GM23338 (cell line): Measurements from ENCODE around the gene SLC39A11. TPM values are rescaled to one million over a fixed set of nuclear protein-coding genes. Genes with fewer than 3 reads are reported as not detected.

Source experiments
- ATAC-seq: fragments of 200-7000 bp; cut with Tn5 transposase; 3 replicates; pipeline ENCODE4 v1.9.1; 2020
- DNase-seq: peaks from one replicate; pipeline ENCODE4 v3.0.0-alpha.2; 2015; ENCODE audit warnings: low spot score
- H2AFZ ChIP-seq: fragments of 200-600 bp; sonication (generic); 2 replicates; pipeline ENCODE4 v1.8.0; 2016; ENCODE audit warnings: antibody characterized with exemption, mild to moderate bottlenecking, moderate library complexity
- H3F3A ChIP-seq: fragments of 200-600 bp; sonication (generic); replicated peaks from 2 replicates; pipeline ENCODE4 v1.8.0; 2017; ENCODE audit warnings: antibody characterized with exemption, mixed run types, low read depth
- H3K27ac ChIP-seq: fragments of 200-600 bp; sonication (generic); 2 replicates; pipeline ENCODE4 v1.6.1; 2016; ENCODE audit warnings: low read depth
- H3K27me3 ChIP-seq: fragments of 200-600 bp; sonication (generic); 2 replicates; pipeline ENCODE4 v1.8.0; 2016; ENCODE audit warnings: mild to moderate bottlenecking, mixed run types, moderate library complexity; ENCODE audit not compliant: insufficient read depth
- H3K36me3 ChIP-seq: fragments of 200-600 bp; sonication (generic); 2 replicates; pipeline ENCODE4 v1.8.0; 2016; ENCODE audit warnings: mild to moderate bottlenecking; ENCODE audit not compliant: insufficient read depth
- H3K4me1 ChIP-seq: fragments of 200-600 bp; sonication (generic); 2 replicates; pipeline ENCODE4 v1.8.0; 2016; ENCODE audit warnings: mild to moderate bottlenecking, moderate library complexity; ENCODE audit not compliant: insufficient read depth
- H3K4me2 ChIP-seq: fragments of 200-600 bp; sonication (generic); 2 replicates; pipeline ENCODE4 v1.7.1; 2017; ENCODE audit warnings: mixed run types
- H3K4me3 ChIP-seq: fragments of 200-600 bp; sonication (generic); 2 replicates; pipeline ENCODE4 v1.6.1; 2016; ENCODE audit warnings: mixed run types
- H3K79me2 ChIP-seq: fragments of 200-600 bp; sonication (generic); replicated peaks from 2 replicates; pipeline ENCODE4 v1.8.0; 2017; ENCODE audit warnings: mild to moderate bottlenecking; ENCODE audit not compliant: insufficient read depth
- H3K9me2 ChIP-seq: fragments of 200-600 bp; sonication (generic); 2 replicates; pipeline ENCODE4 v1.8.0; 2017; ENCODE audit not compliant: insufficient read depth
- H4K20me1 ChIP-seq: fragments of 200-600 bp; sonication (generic); replicated peaks from 2 replicates; pipeline ENCODE4 v1.8.0; 2017; ENCODE audit warnings: mild to moderate bottlenecking; ENCODE audit not compliant: insufficient read depth
- H3K27ac Mint-ChIP-seq: 2 replicates; pipeline ENCODE4 v1.8.0; 2020; ENCODE audit warnings: inconsistent platforms, mild to moderate bottlenecking, moderate library complexity, mixed read lengths
- H3K27me3 Mint-ChIP-seq: 3 replicates; pipeline ENCODE4 v1.8.0; 2022; ENCODE audit warnings: low read depth, mild to moderate bottlenecking, moderate library complexity, mixed read lengths, inconsistent platforms; ENCODE audit not compliant: insufficient read depth, poor library complexity
- H3K36me3 Mint-ChIP-seq: 3 replicates; pipeline ENCODE4 v1.8.0; 2021; ENCODE audit warnings: low read depth, mild to moderate bottlenecking, inconsistent platforms, moderate library complexity, mixed read lengths
- H3K4me1 Mint-ChIP-seq: 3 replicates; pipeline ENCODE4 v1.8.0; 2020; ENCODE audit warnings: mild to moderate bottlenecking, inconsistent platforms, mixed read lengths
- H3K4me3 Mint-ChIP-seq: 3 replicates; pipeline ENCODE4 v1.8.0; 2021; ENCODE audit warnings: moderate library complexity, mild to moderate bottlenecking, inconsistent platforms, mixed read lengths
- H3K9me3 Mint-ChIP-seq: 3 replicates; pipeline ENCODE4 v1.8.0; 2020; ENCODE audit warnings: moderate library complexity, mild to moderate bottlenecking, inconsistent platforms, mixed read lengths
- CREB1 ChIP-seq: fragments of 250-450 bp; sonication (Bioruptor Pico); IDR thresholded peaks from 2 replicates; pipeline ENCODE4 v1.5.0; 2020; ENCODE audit warnings: low read depth, mild to moderate bottlenecking, moderate library complexity
- EZH2 ChIP-seq: fragments of 200-600 bp; sonication (generic); IDR thresholded peaks from one replicate; pipeline ENCODE4 v1.8.0; 2017; ENCODE audit warnings: antibody characterized with exemption, mild to moderate bottlenecking, low read depth; ENCODE audit not compliant: unreplicated experiment
- JUNB ChIP-seq: IDR thresholded peaks from one replicate; pipeline ENCODE4 v1.6.1; 2016; ENCODE audit warnings: antibody characterized with exemption; ENCODE audit not compliant: unreplicated experiment
- NANOG ChIP-seq: IDR thresholded peaks from 2 replicates; pipeline ENCODE4 v1.6.1; 2016; ENCODE audit warnings: antibody characterized with exemption, borderline replicate concordance
- POLR2AphosphoS5 ChIP-seq: IDR thresholded peaks from 2 replicates; pipeline ENCODE4 v1.6.1; 2016; ENCODE audit warnings: antibody characterized with exemption, low read depth
- STAT1 ChIP-seq: IDR thresholded peaks from one replicate; pipeline ENCODE4 v1.6.1; 2016; ENCODE audit warnings: antibody characterized with exemption; ENCODE audit not compliant: unreplicated experiment
- ZNF114 ChIP-seq: fragments of 250-450 bp; sonication (Bioruptor Pico); IDR thresholded peaks from 2 replicates; pipeline ENCODE4 v1.5.0; 2020; ENCODE audit warnings: mild to moderate bottlenecking, moderate library complexity
- ZNF331 ChIP-seq: fragments of 250-450 bp; sonication (Bioruptor Pico); IDR thresholded peaks from 2 replicates; pipeline ENCODE4 v1.5.0; 2020; ENCODE audit warnings: low read depth, mild to moderate bottlenecking, moderate library complexity
- polyA plus RNA-seq: library from polyadenylated mRNA; unstranded; fragments of >200 nt; fragmentation: Nextera tagmentation; extraction: Ambion mirVana; gene quantifications from 2 replicates; pipeline ENCODE4 v1.2.1, GENCODE V29; 2016
- total RNA-seq: library from RNA; depleted of rRNA; stranded (reverse); fragments of >200 nt; shearing (Covaris generic); gene quantifications from 2 replicates; pipeline ENCODE4 v1.2.3, GENCODE V29; 2014
- TF ChIP-seq, protein P1 (sequence below): fragments of 250-450 bp; sonication (Bioruptor Pico); IDR thresholded peaks from 2 replicates; pipeline ENCODE4 v1.5.0; 2020; ENCODE audit warnings: mild to moderate bottlenecking, moderate library complexity
- TF ChIP-seq, protein P2 (sequence below), 2 experiments: fragments of 200-600 bp in 1 of 2; sonication (generic) in 1 of 2; conservative IDR thresholded peaks; 2 replicates each; pipeline versions ENCODE4 v1.5.1 to v1.6.1; 2016 to 2017; ENCODE audit warnings: antibody characterized with exemption in 2 of 2, low read depth in 2 of 2, mild to moderate bottlenecking in 2 of 2, moderate library complexity in 1 of 2
- TF ChIP-seq, protein P3 (sequence below): IDR thresholded peaks from 2 replicates; pipeline ENCODE4 v1.6.1; 2016; ENCODE audit warnings: antibody characterized with exemption

SLC39A11 gene
- total and polyA plus RNA-seq, 2 experiments from 2014 or later: 10.8 to 18.1 TPM

DNA sequence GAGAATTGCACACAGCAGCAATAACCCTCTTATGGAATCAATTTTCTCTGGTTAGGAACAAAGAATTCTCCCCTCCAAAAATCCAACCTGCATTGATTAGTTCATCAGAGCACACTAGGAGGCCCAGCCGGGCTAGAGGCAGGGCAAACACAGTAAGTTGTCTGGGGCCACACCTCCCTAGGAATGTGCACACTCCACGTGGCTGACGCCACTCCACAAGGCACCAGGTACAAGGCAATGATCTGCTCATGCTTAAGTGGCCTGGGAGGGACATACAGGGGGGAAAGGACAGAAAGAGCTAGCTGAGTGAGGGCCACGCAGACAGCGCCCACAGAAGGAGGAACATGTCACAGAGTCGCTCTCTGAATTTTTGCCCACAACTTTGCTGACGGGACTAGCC is 107.6 kb downstream of the SLC39A11 start (continued):
- TF ChIP-seq, protein P1, sequence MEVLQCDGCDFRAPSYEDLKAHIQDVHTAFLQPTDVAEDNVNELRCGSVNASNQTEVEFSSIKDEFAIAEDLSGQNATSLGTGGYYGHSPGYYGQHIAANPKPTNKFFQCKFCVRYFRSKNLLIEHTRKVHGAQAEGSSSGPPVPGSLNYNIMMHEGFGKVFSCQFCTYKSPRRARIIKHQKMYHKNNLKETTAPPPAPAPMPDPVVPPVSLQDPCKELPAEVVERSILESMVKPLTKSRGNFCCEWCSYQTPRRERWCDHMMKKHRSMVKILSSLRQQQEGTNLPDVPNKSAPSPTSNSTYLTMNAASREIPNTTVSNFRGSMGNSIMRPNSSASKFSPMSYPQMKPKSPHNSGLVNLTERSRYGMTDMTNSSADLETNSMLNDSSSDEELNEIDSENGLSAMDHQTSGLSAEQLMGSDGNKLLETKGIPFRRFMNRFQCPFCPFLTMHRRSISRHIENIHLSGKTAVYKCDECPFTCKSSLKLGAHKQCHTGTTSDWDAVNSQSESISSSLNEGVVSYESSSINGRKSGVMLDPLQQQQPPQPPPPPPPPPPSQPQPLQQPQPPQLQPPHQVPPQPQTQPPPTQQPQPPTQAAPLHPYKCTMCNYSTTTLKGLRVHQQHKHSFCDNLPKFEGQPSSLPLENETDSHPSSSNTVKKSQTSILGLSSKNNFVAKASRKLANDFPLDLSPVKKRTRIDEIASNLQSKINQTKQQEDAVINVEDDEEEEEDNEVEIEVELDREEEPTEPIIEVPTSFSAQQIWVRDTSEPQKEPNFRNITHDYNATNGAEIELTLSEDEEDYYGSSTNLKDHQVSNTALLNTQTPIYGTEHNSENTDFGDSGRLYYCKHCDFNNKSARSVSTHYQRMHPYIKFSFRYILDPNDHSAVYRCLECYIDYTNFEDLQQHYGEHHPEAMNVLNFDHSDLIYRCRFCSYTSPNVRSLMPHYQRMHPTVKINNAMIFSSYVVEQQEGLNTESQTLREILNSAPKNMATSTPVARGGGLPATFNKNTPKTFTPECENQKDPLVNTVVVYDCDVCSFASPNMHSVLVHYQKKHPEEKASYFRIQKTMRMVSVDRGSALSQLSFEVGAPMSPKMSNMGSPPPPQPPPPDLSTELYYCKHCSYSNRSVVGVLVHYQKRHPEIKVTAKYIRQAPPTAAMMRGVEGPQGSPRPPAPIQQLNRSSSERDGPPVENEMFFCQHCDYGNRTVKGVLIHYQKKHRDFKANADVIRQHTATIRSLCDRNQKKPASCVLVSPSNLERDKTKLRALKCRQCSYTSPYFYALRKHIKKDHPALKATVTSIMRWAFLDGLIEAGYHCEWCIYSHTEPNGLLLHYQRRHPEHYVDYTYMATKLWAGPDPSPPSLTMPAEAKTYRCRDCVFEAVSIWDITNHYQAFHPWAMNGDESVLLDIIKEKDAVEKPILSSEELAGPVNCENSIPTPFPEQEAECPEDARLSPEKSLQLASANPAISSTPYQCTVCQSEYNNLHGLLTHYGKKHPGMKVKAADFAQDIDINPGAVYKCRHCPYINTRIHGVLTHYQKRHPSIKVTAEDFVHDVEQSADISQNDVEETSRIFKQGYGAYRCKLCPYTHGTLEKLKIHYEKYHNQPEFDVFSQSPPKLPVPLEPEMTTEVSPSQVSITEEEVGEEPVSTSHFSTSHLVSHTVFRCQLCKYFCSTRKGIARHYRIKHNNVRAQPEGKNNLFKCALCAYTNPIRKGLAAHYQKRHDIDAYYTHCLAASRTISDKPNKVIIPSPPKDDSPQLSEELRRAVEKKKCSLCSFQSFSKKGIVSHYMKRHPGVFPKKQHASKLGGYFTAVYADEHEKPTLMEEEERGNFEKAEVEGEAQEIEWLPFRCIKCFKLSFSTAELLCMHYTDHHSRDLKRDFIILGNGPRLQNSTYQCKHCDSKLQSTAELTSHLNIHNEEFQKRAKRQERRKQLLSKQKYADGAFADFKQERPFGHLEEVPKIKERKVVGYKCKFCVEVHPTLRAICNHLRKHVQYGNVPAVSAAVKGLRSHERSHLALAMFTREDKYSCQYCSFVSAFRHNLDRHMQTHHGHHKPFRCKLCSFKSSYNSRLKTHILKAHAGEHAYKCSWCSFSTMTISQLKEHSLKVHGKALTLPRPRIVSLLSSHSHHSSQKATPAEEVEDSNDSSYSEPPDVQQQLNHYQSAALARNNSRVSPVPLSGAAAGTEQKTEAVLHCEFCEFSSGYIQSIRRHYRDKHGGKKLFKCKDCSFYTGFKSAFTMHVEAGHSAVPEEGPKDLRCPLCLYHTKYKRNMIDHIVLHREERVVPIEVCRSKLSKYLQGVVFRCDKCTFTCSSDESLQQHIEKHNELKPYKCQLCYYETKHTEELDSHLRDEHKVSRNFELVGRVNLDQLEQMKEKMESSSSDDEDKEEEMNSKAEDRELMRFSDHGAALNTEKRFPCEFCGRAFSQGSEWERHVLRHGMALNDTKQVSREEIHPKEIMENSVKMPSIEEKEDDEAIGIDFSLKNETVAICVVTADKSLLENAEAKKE: no peak
- no peak for TF ChIP-seq ZNF331 (CRISPR knock-in tag)
- TF ChIP-seq ZNF114: no peak
- TF ChIP-seq, protein P2, sequence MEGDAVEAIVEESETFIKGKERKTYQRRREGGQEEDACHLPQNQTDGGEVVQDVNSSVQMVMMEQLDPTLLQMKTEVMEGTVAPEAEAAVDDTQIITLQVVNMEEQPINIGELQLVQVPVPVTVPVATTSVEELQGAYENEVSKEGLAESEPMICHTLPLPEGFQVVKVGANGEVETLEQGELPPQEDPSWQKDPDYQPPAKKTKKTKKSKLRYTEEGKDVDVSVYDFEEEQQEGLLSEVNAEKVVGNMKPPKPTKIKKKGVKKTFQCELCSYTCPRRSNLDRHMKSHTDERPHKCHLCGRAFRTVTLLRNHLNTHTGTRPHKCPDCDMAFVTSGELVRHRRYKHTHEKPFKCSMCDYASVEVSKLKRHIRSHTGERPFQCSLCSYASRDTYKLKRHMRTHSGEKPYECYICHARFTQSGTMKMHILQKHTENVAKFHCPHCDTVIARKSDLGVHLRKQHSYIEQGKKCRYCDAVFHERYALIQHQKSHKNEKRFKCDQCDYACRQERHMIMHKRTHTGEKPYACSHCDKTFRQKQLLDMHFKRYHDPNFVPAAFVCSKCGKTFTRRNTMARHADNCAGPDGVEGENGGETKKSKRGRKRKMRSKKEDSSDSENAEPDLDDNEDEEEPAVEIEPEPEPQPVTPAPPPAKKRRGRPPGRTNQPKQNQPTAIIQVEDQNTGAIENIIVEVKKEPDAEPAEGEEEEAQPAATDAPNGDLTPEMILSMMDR (conservative IDR thresholded peaks at IDR 0.05; ENCODE audit: low read depth in 2 of 2): no peak

DNA sequence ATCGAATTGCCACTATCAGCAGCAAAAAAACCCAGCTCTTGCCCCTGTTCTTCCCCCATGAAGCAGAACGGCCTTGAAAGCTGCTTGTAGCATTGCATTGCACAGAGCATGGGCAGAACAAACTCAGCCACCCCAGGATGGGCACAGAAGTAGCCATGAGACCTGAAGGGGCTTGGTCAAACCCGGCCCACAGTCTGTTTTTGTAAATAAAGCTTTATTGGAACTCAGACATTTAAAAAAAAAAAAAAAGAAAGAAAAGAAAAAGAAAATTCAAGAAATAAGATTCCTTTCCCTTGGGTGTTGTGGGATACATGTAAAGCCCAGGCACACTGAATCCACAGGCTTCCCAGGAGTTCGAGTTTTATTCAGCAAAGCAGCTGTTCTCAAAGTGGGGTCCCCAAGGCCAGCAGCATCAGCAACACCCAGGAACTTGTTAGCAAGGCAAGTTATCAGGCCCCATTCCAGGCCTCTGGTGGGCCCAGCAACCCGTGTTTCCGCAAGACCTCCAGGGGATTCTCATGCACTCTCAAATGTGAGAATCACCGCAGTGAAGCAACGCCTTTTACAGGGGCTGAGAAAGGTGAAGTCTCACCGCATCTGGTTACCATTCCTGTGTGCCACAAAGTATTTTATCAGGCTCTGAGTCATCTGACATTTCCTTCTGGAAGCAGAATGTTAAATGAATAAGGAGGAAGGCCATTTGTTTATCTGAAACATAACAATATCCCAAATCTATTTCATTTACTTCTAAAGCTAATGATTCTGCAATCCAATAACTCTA is 108.2 kb downstream of the SLC39A11 start:
- Histone ChIP-seq H3K36me3 (no peaks in the 10 kb centered on the region), H3K27me3 (no peaks in the 10 kb centered on the region), H3F3A (no peaks in the 10 kb centered on the region), H3K27ac (no peak overlapping the region), H3K4me3 (no peak overlapping the region), H4K20me1 (no peaks in the 10 kb centered on the region), H3K79me2 (no peaks in the 10 kb centered on the region), H3K4me2 (no peak overlapping the region), H3K9me2 (no peaks in the 10 kb centered on the region), H3K4me1 (no peaks in the 10 kb centered on the region), H2AFZ (no peak overlapping the region)
- Mint-ChIP-seq H3K27ac (no peak overlapping the region), H3K4me1 (peaks cover 5% of the 10 kb centered on the region; the same call in 2 of the 3 replicates), H3K9me3 (no peaks in the 10 kb centered on the region), H3K4me3 (no peak overlapping the region), H3K36me3 (no peaks in the 10 kb centered on the region), H3K27me3 (peaks cover 2% of the 10 kb centered on the region)
- DNase-seq: no peak
- no peak for ATAC-seq
- TF ChIP-seq EZH2 (no peak), JUNB (no peak), ZNF331 (CRISPR knock-in tag) (no peak), STAT1 (no peak), POLR2AphosphoS5 (no peak), NANOG (no peak), CREB1 (CRISPR knock-in tag) (no peak)
- TF ChIP-seq, protein P3, sequence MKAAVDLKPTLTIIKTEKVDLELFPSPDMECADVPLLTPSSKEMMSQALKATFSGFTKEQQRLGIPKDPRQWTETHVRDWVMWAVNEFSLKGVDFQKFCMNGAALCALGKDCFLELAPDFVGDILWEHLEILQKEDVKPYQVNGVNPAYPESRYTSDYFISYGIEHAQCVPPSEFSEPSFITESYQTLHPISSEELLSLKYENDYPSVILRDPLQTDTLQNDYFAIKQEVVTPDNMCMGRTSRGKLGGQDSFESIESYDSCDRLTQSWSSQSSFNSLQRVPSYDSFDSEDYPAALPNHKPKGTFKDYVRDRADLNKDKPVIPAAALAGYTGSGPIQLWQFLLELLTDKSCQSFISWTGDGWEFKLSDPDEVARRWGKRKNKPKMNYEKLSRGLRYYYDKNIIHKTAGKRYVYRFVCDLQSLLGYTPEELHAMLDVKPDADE: no peak
